OCI-LY7 (cell line): ENCODE measurements around the gene ROR2. TPM values are rescaled to one million over a fixed set of nuclear protein-coding genes. Genes with fewer than 3 reads are reported as not detected.

ENCODE experiments used
- BruUV-seq: library from RNA; stranded (reverse); fragments of 400-500 nt; replicated peaks from 2 replicates; lab custom pipeline; 2021; lab: Mats Ljungman, UMichigan
- CTCF ChIA-PET: fragments of 300-600 bp; sonication (Branson Sonifier 250); formaldehyde crosslinking; loops from one replicate; lab custom pipeline; 2022; ENCODE audit warnings: antibody characterized with exemption; ENCODE audit not compliant: unreplicated experiment; lab: Charles Lee
- POLR2A ChIA-PET: fragments of 300-600 bp; sonication (Branson Sonifier 250); formaldehyde crosslinking; loops from one replicate; lab custom pipeline; 2022; ENCODE audit warnings: antibody characterized with exemption; lab: Charles Lee
- DNase-seq: peaks from one replicate; pipeline ENCODE4 v3.0.0-alpha.2; 2015; ENCODE audit warnings: low spot score
- H2AFZ ChIP-seq: fragments of 200-600 bp; sonication (generic), shearing (Covaris generic); 2 replicates; pipeline ENCODE4 v1.6.1; 2014; ENCODE audit warnings: mild to moderate bottlenecking, antibody characterized with exemption, low read length, moderate library complexity
- H3K27ac ChIP-seq: fragments of 200-600 bp; sonication (generic); 2 replicates; pipeline ENCODE4 v1.5.1; 2014; ENCODE audit warnings: mixed run types, low read depth, mild to moderate bottlenecking, moderate library complexity, low read length, inconsistent platforms; ENCODE audit not compliant: poor library complexity, severe bottlenecking
- H3K36me3 ChIP-seq: fragments of 200-600 bp; sonication (generic); 2 replicates; pipeline ENCODE4 v1.6.1; 2014; ENCODE audit warnings: mild to moderate bottlenecking, antibody characterized with exemption, low read length, moderate library complexity, mixed read lengths; ENCODE audit not compliant: insufficient read depth
- H3K4me1 ChIP-seq: fragments of 200-600 bp; sonication (generic); 2 replicates; pipeline ENCODE4 v1.5.1; 2014; ENCODE audit warnings: mild to moderate bottlenecking, low read length; ENCODE audit not compliant: insufficient read depth, poor library complexity, severe bottlenecking
- H3K4me2 ChIP-seq: fragments of 200-600 bp; sonication (generic); 2 replicates; pipeline ENCODE4 v1.6.1; 2014; ENCODE audit warnings: mild to moderate bottlenecking, low read length
- H3K4me3 ChIP-seq: fragments of 200-600 bp; sonication (generic); 2 replicates; pipeline ENCODE4 v1.5.1; 2014; ENCODE audit warnings: mild to moderate bottlenecking, low read depth, low read length; ENCODE audit not compliant: poor library complexity, severe bottlenecking
- H3K79me2 ChIP-seq: fragments of 200-600 bp; sonication (generic); 2 replicates; pipeline ENCODE4 v1.6.1; 2016; ENCODE audit warnings: low read depth, mild to moderate bottlenecking, low read length, moderate library complexity, mixed read lengths; ENCODE audit not compliant: insufficient read depth
- H3K9me2 ChIP-seq: fragments of 200-600 bp; sonication (generic); 2 replicates; pipeline ENCODE4 v1.6.1; 2016; ENCODE audit warnings: mild to moderate bottlenecking, low read length, mixed read lengths; ENCODE audit not compliant: insufficient read depth
- H3K9me3 ChIP-seq: fragments of 200-600 bp; sonication (generic); 2 replicates; pipeline ENCODE4 v1.6.1; 2014; ENCODE audit warnings: mild to moderate bottlenecking, mixed run types, low read length, mixed read lengths
- H4K20me1 ChIP-seq: fragments of 200-600 bp; sonication (generic); 2 replicates; pipeline ENCODE4 v1.6.1; 2014; ENCODE audit warnings: mild to moderate bottlenecking, antibody characterized with exemption, low read length, moderate library complexity, mixed read lengths; ENCODE audit not compliant: insufficient read depth
- CTCF ChIP-seq: fragments of 200-600 bp; sonication (generic); conservative IDR thresholded peaks from 2 replicates; pipeline ENCODE4 v1.5.1; 2014; ENCODE audit warnings: mild to moderate bottlenecking, antibody characterized with exemption, low read length, moderate library complexity, mixed read lengths
- EZH2phosphoT487 ChIP-seq: fragments of 200-600 bp; sonication (generic); IDR thresholded peaks from 2 replicates; pipeline ENCODE4 v1.6.1; 2018; ENCODE audit warnings: low read depth, borderline replicate concordance, mild to moderate bottlenecking, mixed run types, antibody characterized with exemption, low read length, moderate library complexity, mixed read lengths
- intact Hi-C: fragments of 100-400 bp; cut with micrococcal nuclease; formaldehyde crosslinking; loops from one replicate; pipeline ENCODE4 v1.10.0; 2022; ENCODE audit not compliant: unreplicated experiment
- total RNA-seq, 2 experiments: library from RNA; depleted of rRNA in 1 of 2; stranded (reverse); fragments of >200 nt in 1 of 2; shearing (Covaris generic) in 1 of 2; gene quantifications; 2 replicates each; pipeline ENCODE4 v1.2.3, GENCODE V29; 2014 to 2022

ROR2 gene
- total RNA-seq, 2 experiments from 2014 or later = 0.10 to 0.19 TPM

DNA sequence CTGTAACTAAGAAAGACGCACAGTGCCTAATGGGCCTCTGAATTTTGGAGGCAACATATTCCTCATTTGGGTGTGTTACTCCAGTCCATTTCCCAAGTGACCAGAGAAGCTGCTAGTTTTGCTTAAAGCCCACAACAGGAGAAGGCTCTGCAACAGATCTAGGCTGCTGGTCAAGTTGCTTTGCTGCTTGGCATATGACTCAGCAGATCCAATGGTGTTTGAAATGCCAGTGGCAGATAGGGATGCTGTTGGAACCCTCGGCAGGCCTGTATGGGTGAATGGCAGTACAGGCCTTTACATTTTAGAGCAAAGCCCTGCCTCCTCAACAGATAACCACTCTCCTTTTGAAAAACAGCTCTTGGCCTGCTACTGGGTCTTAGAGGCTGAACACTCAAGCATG, 36.2 kb upstream of the ROR2 start:
- Histone ChIP-seq H3K36me3 (no peaks in the 10 kb centered on the region), H4K20me1 (no peaks in the 10 kb centered on the region), H2AFZ (no peak overlapping the region), H3K4me2 (no peak overlapping the region), H3K9me2 (no peaks in the 10 kb centered on the region), H3K79me2 (no peaks in the 10 kb centered on the region), H3K4me1 (no peaks in the 10 kb centered on the region), H3K4me3 (no peak overlapping the region), H3K27ac (no peak overlapping the region), H3K9me3 (no peaks in the 10 kb centered on the region)
- TF ChIP-seq CTCF (no peak), EZH2phosphoT487 (no peak)
- no peak for DNase-seq
- no TSS peak for BruUV-seq
- intact Hi-C loops = no loop called here
- CTCF ChIA-PET = no interaction called here
- POLR2A ChIA-PET = no interaction called here

- ChIA-PET POLR2A (no interaction called here), CTCF (no interaction called here)
- H3K36me3 ChIP-seq = no peaks in the 10 kb centered on the region
Observed at GRCh38 chr9:91985692-91986091, 35.7 kb upstream of the ROR2 start.

More at GRCh38 chr9:91985692-91986091, 35.7 kb upstream of the ROR2 start:
- BruUV-seq = no TSS peak
- no peak for DNase-seq
- no peaks in the 10 kb centered on the region for H3K9me2 ChIP-seq
- no peak overlapping the region for H3K4me3 ChIP-seq
- intact Hi-C loops = no loop called here
- H4K20me1 ChIP-seq = no peaks in the 10 kb centered on the region
- no peak overlapping the region for H3K27ac ChIP-seq
- TF ChIP-seq EZH2phosphoT487 (no peak), CTCF (no peak)
- no peak overlapping the region for H3K4me2 ChIP-seq
- no peaks in the 10 kb centered on the region for H3K79me2 ChIP-seq
- H3K9me3 ChIP-seq = no peaks in the 10 kb centered on the region
- H3K4me1 ChIP-seq = no peaks in the 10 kb centered on the region
- no peak overlapping the region for H2AFZ ChIP-seq
